ENCODE measurements around the gene NCKAP5. TPM values are rescaled to one million over a fixed set of nuclear protein-coding genes. Genes with fewer than 3 reads are reported as not detected.

Gene NCKAP5
- total and polyA plus RNA-seq, 2 of the 13 experiments (the other 11 are each of a cell fraction or from before 2014, with no cell fraction given), result 0.01 TPM; not detected in 1

- WGBS (ENCODE audit: low lambda C conversion rate), result 0% methylated on average over 1 of the region's 1 CpG
- intact Hi-C loops (cut with micrococcal nuclease; ENCODE audit: unreplicated experiment) (no loop called here), in situ Hi-C loops (cut with HindIII; ENCODE audit: extremely low pct_ligation_motif_present, low pct_unique_long_range_greater_than_20kb) (loop anchor here (25.0 kb wide), 1 partner anchor 496 kb away; the partner anchor contains the start of gene LYPD1)
- BruUV-seq (replicated peaks), result no TSS peak
- POLR2A ChIA-PET, result no interaction called here
- H3K4me1 ChIP-seq (ENCODE audit: insufficient read depth, low read length), result peaks cover 14% of the 10 kb centered on the region
- no peaks in the 10 kb centered on the region for H3K27me3 ChIP-seq (ENCODE audit: control insufficient read depth in 1 of 2, insufficient read depth in 2 of 2, low read length in 2 of 2)
- peaks cover 33% of the 10 kb centered on the region for H3K9me3 ChIP-seq (ENCODE audit: low read length)
- CTCF ChIA-PET (ENCODE audit: low intra/inter-chr PET ratio, low total read pairs), result no interaction called here
- FAIRE-seq (peak; percentile 60), ATAC-seq (peak; percentile 99), DNase-seq (ENCODE audit: low spot score) (peak; percentile 47)
- no peak overlapping the region for H3K4me2 ChIP-seq (ENCODE audit: low read depth, low read length)
- H2AFZ ChIP-seq (ENCODE audit: low read length), result no peak overlapping the region
- no peaks in the 10 kb centered on the region for H4K20me1 ChIP-seq (ENCODE audit: insufficient read depth, low read length)
- no peaks in the 10 kb centered on the region for H3K36me3 ChIP-seq (replicated peaks in 1 of 2; ENCODE audit: control insufficient read depth in 1 of 2, insufficient read depth in 2 of 2, low read length in 2 of 2)
- no peaks in the 10 kb centered on the region for H3K79me2 ChIP-seq (ENCODE audit: insufficient read depth, low read length)
- no peak overlapping the region for H3K9ac ChIP-seq (ENCODE audit: insufficient read depth, low read depth, low read length)
- H3K4me3 ChIP-seq (replicated peaks in 1 of 3; ENCODE audit: insufficient read depth in 1 of 3, low read depth in 2 of 3, low read length in 3 of 3), result no peak overlapping the region
- H3K27ac ChIP-seq (ENCODE audit: extremely low read length, insufficient read depth, low read length), result no peak overlapping the region
- TF ChIP-seq TEAD2 (CRISPR knock-in tag; IDR thresholded peaks at IDR 0.05), result no peak
- TF ChIP-seq KLF13 (CRISPR knock-in tag; IDR thresholded peaks at IDR 0.05), result no peak
- no peak for TF ChIP-seq ZNF703 (CRISPR knock-in tag; IDR thresholded peaks at IDR 0.05; ENCODE audit: borderline replicate concordance)
- no peak for TF ChIP-seq IKZF1 (IDR thresholded peaks at IDR 0.05)
- no peak for TF ChIP-seq JARID2 (CRISPR knock-in tag; IDR thresholded peaks at IDR 0.05; ENCODE audit: insufficient replicate concordance)
- TF ChIP-seq GATAD2A (CRISPR knock-in tag; IDR thresholded peaks at IDR 0.05), result peak; percentile 66
- no peak for TF ChIP-seq GPBP1L1 (CRISPR knock-in tag; IDR thresholded peaks at IDR 0.05)
- peak; percentile 45; the same call in 1 of the 2 replicates for TF ChIP-seq MIER3 (CRISPR knock-in tag; IDR thresholded peaks at IDR 0.05; ENCODE audit: borderline replicate concordance)
- TF ChIP-seq LCORL (IDR thresholded peaks at IDR 0.05), result no peak
- peak; percentile 83 for TF ChIP-seq LCORL (CRISPR knock-in tag; IDR thresholded peaks at IDR 0.05)
- no peak for TF ChIP-seq SUZ12 (IDR thresholded peaks at IDR 0.05; ENCODE audit: low read depth, low read length)
- TF ChIP-seq ZNF264 (CRISPR knock-in tag; IDR thresholded peaks at IDR 0.05), result 0 out of 2 replicates have a peak, but pooled peaks have one; percentile 26
- TF ChIP-seq HDAC2 (CRISPR knock-in tag; IDR thresholded peaks at IDR 0.05), result peak; percentile 23; the same call in 1 of the 2 replicates
- no peak for TF ChIP-seq POLR2AphosphoS2 (IDR thresholded peaks at IDR 0.05; ENCODE audit: low read depth, low read length)
- no peak for TF ChIP-seq ZNF503 (CRISPR knock-in tag; IDR thresholded peaks at IDR 0.05)
- TF ChIP-seq, protein P1, sequence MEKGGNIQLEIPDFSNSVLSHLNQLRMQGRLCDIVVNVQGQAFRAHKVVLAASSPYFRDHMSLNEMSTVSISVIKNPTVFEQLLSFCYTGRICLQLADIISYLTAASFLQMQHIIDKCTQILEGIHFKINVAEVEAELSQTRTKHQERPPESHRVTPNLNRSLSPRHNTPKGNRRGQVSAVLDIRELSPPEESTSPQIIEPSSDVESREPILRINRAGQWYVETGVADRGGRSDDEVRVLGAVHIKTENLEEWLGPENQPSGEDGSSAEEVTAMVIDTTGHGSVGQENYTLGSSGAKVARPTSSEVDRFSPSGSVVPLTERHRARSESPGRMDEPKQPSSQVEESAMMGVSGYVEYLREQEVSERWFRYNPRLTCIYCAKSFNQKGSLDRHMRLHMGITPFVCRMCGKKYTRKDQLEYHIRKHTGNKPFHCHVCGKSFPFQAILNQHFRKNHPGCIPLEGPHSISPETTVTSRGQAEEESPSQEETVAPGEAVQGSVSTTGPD (CRISPR knock-in tag; IDR thresholded peaks at IDR 0.05), result no peak
- TF ChIP-seq HMGA1 (CRISPR knock-in tag; conservative IDR thresholded peaks at IDR 0.05), result no peak
- TF ChIP-seq FOSL2 (CRISPR knock-in tag; IDR thresholded peaks at IDR 0.05), result no peak
- no peak for TF ChIP-seq ZNF687 (CRISPR knock-in tag; IDR thresholded peaks at IDR 0.05)
- no peak for TF ChIP-seq PLRG1 (conservative IDR thresholded peaks at IDR 0.05)
These were observed 410.2 kb downstream of the NCKAP5 start for GRCh38 chr2:133158024-133158423.

All from HepG2 (cell line).